HepG2 (cell line): ENCODE data around the gene ZBTB2. TPM values are rescaled to one million over a fixed set of nuclear protein-coding genes. Genes with fewer than 3 reads are reported as not detected.

Source experiments
- ATAC-seq: fragments of 200-7000 bp; cut with Tn5 transposase; 3 replicates; pipeline ENCODE4 v1.9.1; 2020; ENCODE audit warnings: mild to moderate bottlenecking, moderate library complexity
- BruUV-seq: library from RNA; stranded (reverse); fragments of 400-500 nt; replicated peaks from 2 replicates; lab custom pipeline; 2021; lab: Mats Ljungman, UMichigan
- CTCF ChIA-PET: fragments of 300-600 bp; formaldehyde crosslinking; extraction: SDS; loops from one replicate; lab custom pipeline; 2021; ENCODE audit warnings: low total read pairs, inconsistent platforms, low intra/inter-chr PET ratio; lab: Yijun Ruan, JAX
- POLR2A ChIA-PET: fragments of 350-600 bp; sonication (Branson Sonifier 250); formaldehyde crosslinking; loops from one replicate; lab custom pipeline; 2020; ENCODE audit warnings: antibody characterized with exemption, inconsistent platforms; lab: Yijun Ruan, JAX
- DNase-seq: peaks from one replicate; pipeline ENCODE4 v3.0.0-alpha.2; 2015; ENCODE audit warnings: low spot score
- FAIRE-seq: peaks from 3 replicates; lab custom pipeline; 2011; peaks lifted over from hg19 to GRCh38; lab: Jason Lieb, UNC
- H2AFZ ChIP-seq: one replicate; pipeline ENCODE4 v1.6.1; 2011; ENCODE audit warnings: low read length, inconsistent platforms
- H3K27ac ChIP-seq: fragments of 300-600 bp; 3 replicates; pipeline ENCODE4 v1.8.0; 2011; ENCODE audit warnings: mixed run types, mild to moderate bottlenecking, mixed read lengths, low read length, inconsistent platforms; ENCODE audit not compliant: insufficient read depth; ENCODE audit errors: extremely low read length
- H3K27me3 ChIP-seq, 2 experiments: fragments of 200-600 bp in 1 of 2; 2 replicates in 1 of 2; 3 replicates in 1 of 2; pipeline versions ENCODE4 v1.6.0 to v1.8.0; 2011; ENCODE audit warnings: low read length in 2 of 2, mild to moderate bottlenecking in 2 of 2, moderate library complexity in 2 of 2, inconsistent platforms in 1 of 2; ENCODE audit not compliant: insufficient read depth in 2 of 2, control insufficient read depth in 1 of 2
- H3K36me3 ChIP-seq, 2 experiments: fragments of 200-600 bp in 1 of 2; replicated peaks in 1 of 2; 2 replicates in 1 of 2; 3 replicates in 1 of 2; pipeline versions ENCODE4 v1.5.1 to v1.8.0; 2011; ENCODE audit warnings: low read length in 2 of 2, inconsistent platforms in 1 of 2; ENCODE audit not compliant: insufficient read depth in 2 of 2, control insufficient read depth in 1 of 2
- H3K4me1 ChIP-seq: 2 replicates; pipeline ENCODE4 v1.5.1; 2012; ENCODE audit warnings: low read length, inconsistent platforms; ENCODE audit not compliant: insufficient read depth
- H3K4me2 ChIP-seq: 2 replicates; pipeline ENCODE4 v1.6.0; 2011; ENCODE audit warnings: low read depth, low read length, inconsistent platforms
- H3K4me3 ChIP-seq, 3 experiments: fragments of 200-600 bp in 1 of 3; sonication (generic), shearing (Covaris generic) in 1 of 3; replicated peaks in 1 of 3; 2 replicates each; pipeline ENCODE4 v1.5.1; 2011 to 2016; ENCODE audit warnings: low read length in 3 of 3, inconsistent platforms in 2 of 3, low read depth in 2 of 3, mild to moderate bottlenecking in 2 of 3, control low read depth in 1 of 3, mixed read lengths in 1 of 3; ENCODE audit not compliant: insufficient read depth in 1 of 3
- H3K79me2 ChIP-seq: one replicate; pipeline ENCODE4 v1.6.1; 2011; ENCODE audit warnings: low read length, inconsistent platforms; ENCODE audit not compliant: insufficient read depth
- H3K9ac ChIP-seq: 2 replicates; pipeline ENCODE4 v1.6.0; 2011; ENCODE audit warnings: mild to moderate bottlenecking, low read depth, low read length, inconsistent platforms; ENCODE audit not compliant: insufficient read depth
- H3K9me3 ChIP-seq: 2 replicates; pipeline ENCODE4 v1.5.1; 2012; ENCODE audit warnings: mild to moderate bottlenecking, low read length
- H4K20me1 ChIP-seq: 2 replicates; pipeline ENCODE4 v1.6.0; 2011; ENCODE audit warnings: inconsistent platforms, mild to moderate bottlenecking, low read length, moderate library complexity; ENCODE audit not compliant: insufficient read depth
- HNF4A ChIP-seq: sonication (generic); formaldehyde crosslinking; IDR thresholded peaks from 2 replicates; pipeline ENCODE4 v1.4.0; 2020; ENCODE audit warnings: missing genetic modification reagents
- KLF11 ChIP-seq: IDR thresholded peaks from 2 replicates; pipeline ENCODE4 v1.6.1; 2016; ENCODE audit warnings: missing compliant biosample characterization
- MAFF ChIP-seq: IDR thresholded peaks from 2 replicates; pipeline ENCODE4 v1.6.1; 2011; ENCODE audit warnings: low read depth, low read length, improper control_type of control experiment
- MAFK ChIP-seq, 2 experiments: IDR thresholded peaks in 1 of 2; conservative IDR thresholded peaks in 1 of 2; 2 replicates each; pipeline ENCODE4 v1.6.1; 2011; ENCODE audit warnings: improper control_type of control experiment in 2 of 2, low read length in 2 of 2
- PRMT3 ChIP-seq: sonication (generic); formaldehyde crosslinking; IDR thresholded peaks from 2 replicates; pipeline ENCODE4 v1.8.1; 2022; ENCODE audit warnings: low read depth, mild to moderate bottlenecking, moderate library complexity, missing genetic modification reagents, borderline replicate concordance
- RBFOX2 ChIP-seq: fragments of 200-400 bp; formaldehyde crosslinking; IDR thresholded peaks from 2 replicates; pipeline ENCODE4 v1.6.1; 2017; ENCODE audit warnings: low read depth, mild to moderate bottlenecking, low read length
- ZBTB33 ChIP-seq: sonication (generic); formaldehyde crosslinking; IDR thresholded peaks from 2 replicates; pipeline ENCODE4 v1.4.0; 2020; ENCODE audit warnings: missing genetic modification reagents
- ZMYM3 ChIP-seq: sonication (generic); formaldehyde crosslinking; IDR thresholded peaks from 2 replicates; pipeline ENCODE4 v1.5.1; 2020; ENCODE audit warnings: mild to moderate bottlenecking, missing genetic modification reagents
- ZNF138 ChIP-seq: sonication (generic); formaldehyde crosslinking; IDR thresholded peaks from 2 replicates; pipeline ENCODE4 v1.5.0; 2020; ENCODE audit warnings: mild to moderate bottlenecking, low read depth, missing genetic modification reagents
- ZNF772 ChIP-seq: sonication (generic); formaldehyde crosslinking; IDR thresholded peaks from 2 replicates; pipeline ENCODE4 v1.5.0; 2020; ENCODE audit warnings: mild to moderate bottlenecking, missing genetic modification reagents
- WGBS: methylation state at CpG from one replicate; pipeline ENCODE4 v1.1.6; 2017; ENCODE audit warnings: low lambda C conversion rate; 5-methylcytosine and 5-hydroxymethylcytosine counted together
- in situ Hi-C: cut with HindIII; loops from 2 replicates; pipeline ENCODE4 v1.10.0; 2017; ENCODE audit warnings: low pct_unique_long_range_greater_than_20kb; ENCODE audit not compliant: extremely low pct_ligation_motif_present
- intact Hi-C: fragments of 100-400 bp; cut with micrococcal nuclease; formaldehyde crosslinking; loops from one replicate; pipeline ENCODE4 v1.10.0; 2022; ENCODE audit not compliant: unreplicated experiment
- polyA plus RNA-seq, 8 experiments: library from polyadenylated mRNA; depleted of rRNA in 3 of 8; stranded (reverse) in 7 of 8; unstranded in 1 of 8; fragments of >200 nt; fragmentation: Illumina TruSeq in 4 of 8; extraction: Trizol in 4 of 8; gene quantifications; 2 replicates each; pipeline versions ENCODE4 v1.2.1 to v1.2.3, GENCODE V29; 2011 to 2016; ENCODE audit warnings: low read depth in 4 of 8, missing spikeins in 1 of 8, mixed read lengths in 1 of 8; ENCODE audit not compliant: insufficient read depth in 1 of 8
- total RNA-seq, 5 experiments: library from RNA; depleted of rRNA; stranded (reverse); fragments of >200 nt; fragmentation: Illumina TruSeq; extraction: Trizol; gene quantifications; 2 replicates each; pipeline ENCODE4 v1.2.3, GENCODE V29; 2016; ENCODE audit warnings: low read depth in 1 of 5

The ZBTB2 gene
- total and polyA plus RNA-seq, 2 of the 13 experiments (the other 11 are each of a cell fraction or from before 2014, with no cell fraction given) = 15.4 to 22.8 TPM

GRCh38 chr6:151387175-151387970, 4.0 kb downstream of the ZBTB2 start:
- DNase-seq (no peak), FAIRE-seq (no peak), ATAC-seq (no peak)
- Histone ChIP-seq H3K27ac (no peak overlapping the region), H3K9ac (no peak overlapping the region), H3K27me3 (no peaks in the 10 kb centered on the region; a peak in 1 of 5 replicates), H3K9me3 (no peaks in the 10 kb centered on the region), H3K4me1 (peaks cover 32% of the 10 kb centered on the region), H3K36me3 (peaks cover 0 to 1% of the 10 kb centered on the region in 2 experiments; a peak in 1 of 5 replicates), H3K79me2 (peaks cover 68% of the 10 kb centered on the region), H3K4me2 (no peak overlapping the region), H2AFZ (no peak overlapping the region), H3K4me3 (no peak overlapping the region), H4K20me1 (peaks cover 7% of the 10 kb centered on the region)
- intact Hi-C loops (no loop called here), in situ Hi-C loops (no loop called here)
- 87% methylated on average over 11 of the region's 11 CpGs for WGBS
- CTCF ChIA-PET = no interaction called here
- no peak for TF ChIP-seq ZNF138 (CRISPR knock-in tag)
- TF ChIP-seq ZNF772 (CRISPR knock-in tag) = no peak
- TF ChIP-seq PRMT3 = no peak
- peak; percentile 45; the same call in 1 of the 2 replicates for TF ChIP-seq MAFF
- TF ChIP-seq ZBTB33 (CRISPR knock-in tag) = no peak
- TF ChIP-seq RBFOX2 = 0 out of 2 replicates have a peak, but pooled peaks have one; percentile 2
- no peak for TF ChIP-seq HNF4A
- no peak for TF ChIP-seq ZMYM3 (CRISPR knock-in tag)
- TF ChIP-seq MAFK (conservative IDR thresholded peaks at IDR 0.05 in 1 of 2, IDR thresholded peaks at IDR 0.05 in 1 of 2; ENCODE audit: low read length in 2 of 2) = peak in 1 of 2 experiments; percentile 59; a peak in 2 of 4 replicates
- no peak for TF ChIP-seq KLF11 (CRISPR knock-in tag)
- POLR2A ChIA-PET = no interaction called here
- no TSS peak for BruUV-seq
